ENCODE measurements around the gene HPCA.

GRCh38 chr1:32885676-32886003 lies 651 bp upstream of the HPCA start:
- TF ChIP-seq CTCF (IDR thresholded peaks at IDR 0.05; ENCODE audit: control extremely low read depth in 1 of 3, insufficient read depth in 1 of 3, low read depth in 1 of 3, low read length in 3 of 3) (no peak), POLR2A (IDR thresholded peaks at IDR 0.05; ENCODE audit: control extremely low read depth in 1 of 2, low read depth in 2 of 2, low read length in 2 of 2) (no peak), POLR2AphosphoS5 (IDR thresholded peaks at IDR 0.05; ENCODE audit: low read depth, low read length) (no peak), GABPA (IDR thresholded peaks at IDR 0.05; ENCODE audit: borderline replicate concordance, insufficient read depth, low read length) (no peak), PHF8 (conservative IDR thresholded peaks at IDR 0.05; ENCODE audit: low read depth, low read length) (no peak), EP300 (IDR thresholded peaks at IDR 0.05; ENCODE audit: borderline replicate concordance in 1 of 2, low read depth in 2 of 2, low read length in 2 of 2) (no peak), CREB1 (IDR thresholded peaks at IDR 0.05) (no peak), TAF1 (IDR thresholded peaks at IDR 0.05; ENCODE audit: low read depth, low read length) (no peak), CHD1 (IDR thresholded peaks at IDR 0.05; ENCODE audit: low read depth, low read length) (no peak), SIX5 (IDR thresholded peaks at IDR 0.05; ENCODE audit: low read depth, low read length) (no peak), RAD21 (IDR thresholded peaks at IDR 0.05 in 1 of 2, conservative IDR thresholded peaks at IDR 0.05 in 1 of 2; ENCODE audit: low read depth in 2 of 2, low read length in 2 of 2) (no peak), MAFK (IDR thresholded peaks at IDR 0.05; ENCODE audit: low read depth, low read length) (no peak), CEBPB (IDR thresholded peaks at IDR 0.05; ENCODE audit: low read depth, low read length) (no peak)
